HUES64 (cell line): ENCODE data around the gene CNNM1.

Experiments
- H3K27ac ChIP-seq: 2 replicates; pipeline ENCODE4 v1.7.0; 2013; ENCODE audit warnings: low read depth, low read length, inconsistent platforms
- H3K27me3 ChIP-seq: 2 replicates; pipeline ENCODE4 v1.6.1; 2013; ENCODE audit warnings: mild to moderate bottlenecking, low read length; ENCODE audit not compliant: insufficient read depth
- H3K36me3 ChIP-seq: 2 replicates; pipeline ENCODE4 v1.6.1; 2013; ENCODE audit warnings: mild to moderate bottlenecking, low read length; ENCODE audit not compliant: insufficient read depth
- H3K4me1 ChIP-seq: 2 replicates; pipeline ENCODE4 v1.6.1; 2013; ENCODE audit warnings: mild to moderate bottlenecking, low read length, moderate library complexity; ENCODE audit not compliant: insufficient read depth
- H3K4me3 ChIP-seq: 2 replicates; pipeline ENCODE4 v1.5.1; 2013; ENCODE audit warnings: mild to moderate bottlenecking, low read length, moderate library complexity
- H3K9ac ChIP-seq: 2 replicates; pipeline ENCODE4 v1.6.1; 2013; ENCODE audit warnings: mild to moderate bottlenecking, low read depth, low read length
- H3K9me3 ChIP-seq: 2 replicates; pipeline ENCODE4 v1.6.1; 2013; ENCODE audit warnings: low read depth, low read length; ENCODE audit not compliant: insufficient read depth
- WGBS: fragments of 150-250, 120-280 bp; methylation state at CpG from one replicate; pipeline ENCODE4 v1.1.7; 2013; ENCODE audit warnings: missing lambda C conversion rate; 5-methylcytosine and 5-hydroxymethylcytosine counted together

The CNNM1 gene

GRCh38 chr10:99430451-99431189 is 101.5 kb downstream of the CNNM1 start, which contains the start of gene GOT1:
Gene GOT1 (minus strand): TSS chr10:99430624. CDS start chr10:99430565, 59 bp downstream.
- Histone ChIP-seq H3K27me3 (no peaks in the 10 kb centered on the region), H3K9me3 (no peaks in the 10 kb centered on the region), H3K4me1 (peaks cover 8% of the 10 kb centered on the region; the same call in 1 of the 2 replicates), H3K27ac (peak within 1 kb of the TSS; percentile 74), H3K9ac (peak within 1 kb of the TSS; percentile 82), H3K4me3 (peak within 1 kb of the TSS; percentile 85), H3K36me3 (no peaks in the 10 kb centered on the region; the same call in 1 of the 2 replicates)
- under 1% methylated on average over 59 of the region's 59 CpGs for WGBS

GRCh38 chr10:99431190-99431760 is 102.1 kb downstream of the CNNM1 start:
- 6% methylated on average over 20 of the region's 20 CpGs for WGBS
- H3K9ac ChIP-seq, result peak overlapping the region; percentile 80

GRCh38 chr10:99432047-99432446 is 102.9 kb downstream of the CNNM1 start:
- Histone ChIP-seq H3K9me3 (no peaks in the 10 kb centered on the region), H3K27ac (no peak overlapping the region), H3K9ac (no peak overlapping the region), H3K4me3 (peak overlapping the region; percentile 85; the same call in 1 of the 2 replicates), H3K36me3 (no peaks in the 10 kb centered on the region), H3K27me3 (no peaks in the 10 kb centered on the region), H3K4me1 (peaks cover 8% of the 10 kb centered on the region; the same call in 1 of the 2 replicates)
- 98% methylated on average over 3 of the region's 4 CpGs for WGBS

More at GRCh38 chr10:99431190-99431760, 102.1 kb downstream of the CNNM1 start:
- no peaks in the 10 kb centered on the region for H3K36me3 ChIP-seq
- H3K27me3 ChIP-seq, result no peaks in the 10 kb centered on the region
- H3K4me3 ChIP-seq, result peak overlapping the region; percentile 85
- no peaks in the 10 kb centered on the region for H3K9me3 ChIP-seq
- peak overlapping the region; percentile 62; the same call in 1 of the 2 replicates for H3K27ac ChIP-seq
- peaks cover 8% of the 10 kb centered on the region; the same call in 1 of the 2 replicates for H3K4me1 ChIP-seq

GRCh38 chr10:99432881-99433280 is 103.7 kb downstream of the CNNM1 start:
- Histone ChIP-seq H3K4me3 (no peak overlapping the region), H3K36me3 (no peaks in the 10 kb centered on the region), H3K4me1 (peaks cover 8% of the 10 kb centered on the region; the same call in 1 of the 2 replicates), H3K27ac (no peak overlapping the region), H3K9me3 (no peaks in the 10 kb centered on the region), H3K9ac (no peak overlapping the region), H3K27me3 (no peaks in the 10 kb centered on the region)
- WGBS, result 96% methylated on average over 6 of the region's 6 CpGs

- Histone ChIP-seq H3K9me3 (no peaks in the 10 kb centered on the region), H3K9ac (no peak overlapping the region), H3K27ac (no peak overlapping the region), H3K27me3 (no peaks in the 10 kb centered on the region), H3K4me3 (no peak overlapping the region), H3K36me3 (no peaks in the 10 kb centered on the region), H3K4me1 (peaks cover 8% of the 10 kb centered on the region; the same call in 1 of the 2 replicates)
- 67% methylated on average over 1 of the region's 1 CpG for WGBS
These were observed 104.3 kb downstream of the CNNM1 start for GRCh38 chr10:99433378-99434020.

GRCh38 chr10:99435986-99436638 is 107.0 kb downstream of the CNNM1 start:
- H3K27ac ChIP-seq, result no peak overlapping the region
- no peaks in the 10 kb centered on the region for H3K27me3 ChIP-seq
- H3K4me1 ChIP-seq, result 0 out of 2 replicates have a peak, but pooled peaks cover 4% of the 10 kb centered on the region
- H3K36me3 ChIP-seq, result no peaks in the 10 kb centered on the region
- WGBS, result 78% methylated on average over 3 of the region's 5 CpGs
- no peak overlapping the region for H3K4me3 ChIP-seq
- no peaks in the 10 kb centered on the region for H3K9me3 ChIP-seq
- no peak overlapping the region for H3K9ac ChIP-seq

- no peak overlapping the region for H3K27ac ChIP-seq
- WGBS, result 72% methylated on average over 2 of the region's 2 CpGs
- no peak overlapping the region for H3K9ac ChIP-seq
- no peaks in the 10 kb centered on the region for H3K36me3 ChIP-seq
- H3K9me3 ChIP-seq, result no peaks in the 10 kb centered on the region
- no peak overlapping the region for H3K4me3 ChIP-seq
- H3K27me3 ChIP-seq, result no peaks in the 10 kb centered on the region
- H3K4me1 ChIP-seq, result no peaks in the 10 kb centered on the region
These were observed 109.7 kb downstream of the CNNM1 start for GRCh38 chr10:99438890-99439289.

- Histone ChIP-seq H3K36me3 (no peaks in the 10 kb centered on the region), H3K9me3 (no peaks in the 10 kb centered on the region), H3K27me3 (no peaks in the 10 kb centered on the region; the same call in 1 of the 2 replicates), H3K4me3 (no peak overlapping the region), H3K9ac (no peak overlapping the region), H3K27ac (no peak overlapping the region), H3K4me1 (no peaks in the 10 kb centered on the region)
- WGBS, result 87% methylated on average over 5 of the region's 5 CpGs
These were observed 113.2 kb downstream of the CNNM1 start for GRCh38 chr10:99442394-99442793.

- 100% methylated on average over 1 of the region's 3 CpGs for WGBS
- no peaks in the 10 kb centered on the region for H3K36me3 ChIP-seq
- no peaks in the 10 kb centered on the region for H3K4me1 ChIP-seq
- H3K27me3 ChIP-seq, result no peaks in the 10 kb centered on the region; the same call in 1 of the 2 replicates
- H3K9ac ChIP-seq, result no peak overlapping the region
- H3K27ac ChIP-seq, result no peak overlapping the region
- H3K4me3 ChIP-seq, result no peak overlapping the region
- no peaks in the 10 kb centered on the region for H3K9me3 ChIP-seq
These were observed 114.3 kb downstream of the CNNM1 start for GRCh38 chr10:99443500-99443899.
